K562 (cell line): Measurements from ENCODE around the gene ETS1. TPM values are rescaled to one million over a fixed set of nuclear protein-coding genes. Genes with fewer than 3 reads are reported as not detected.
A peak's percentile ranks its signal among the peaks of the same experiment; 100 is the strongest.

Experiments
- BRD4 ChIP-seq: fragments of 200-600 bp; sonication (generic); IDR thresholded peaks from 2 replicates; pipeline ENCODE4 v1.6.1; 2017; ENCODE audit warnings: inconsistent platforms
- HDAC2 ChIP-seq: fragments of 450-650 bp; IDR thresholded peaks from 2 replicates; pipeline ENCODE4 v1.6.1; 2016; ENCODE audit warnings: mild to moderate bottlenecking
- HINFP ChIP-seq: fragments of 450-650 bp; conservative IDR thresholded peaks from 2 replicates; pipeline ENCODE4 v1.6.1; 2016; ENCODE audit warnings: missing genetic modification characterization, low read depth, mild to moderate bottlenecking, control low read depth, missing compliant biosample characterization
- MED1 ChIP-seq: sonication (generic); formaldehyde crosslinking; IDR thresholded peaks from 2 replicates; pipeline ENCODE4 v1.8.1; 2023; ENCODE audit warnings: missing genetic modification reagents, borderline replicate concordance
- NFYB ChIP-seq: IDR thresholded peaks from 2 replicates; pipeline ENCODE4 v1.6.1; 2011; ENCODE audit warnings: mild to moderate bottlenecking, moderate library complexity; ENCODE audit not compliant: insufficient read length; ENCODE audit errors: extremely low read depth
- RBM14 ChIP-seq: fragments of 200-400 bp; formaldehyde crosslinking; IDR thresholded peaks from 2 replicates; pipeline ENCODE4 v1.6.1; 2018; ENCODE audit warnings: low read depth, mild to moderate bottlenecking, low read length, moderate library complexity, borderline replicate concordance; ENCODE audit not compliant: insufficient read depth
- RCOR1 ChIP-seq, 2 experiments: IDR thresholded peaks; 2 replicates each; pipeline ENCODE4 v1.6.1; 2012; ENCODE audit warnings: low read depth in 2 of 2, low read length in 2 of 2, borderline replicate concordance in 1 of 2, improper control_type of control experiment in 1 of 2
- RFX1 ChIP-seq: fragments of 450-650 bp; IDR thresholded peaks from 2 replicates; pipeline ENCODE4 v1.6.1; 2016; ENCODE audit warnings: mild to moderate bottlenecking, moderate library complexity
- SRSF9 ChIP-seq: fragments of 200-400 bp; formaldehyde crosslinking; IDR thresholded peaks from 2 replicates; pipeline ENCODE4 v1.6.1; 2017; ENCODE audit warnings: low read depth, low read length, borderline replicate concordance
- STAT5B ChIP-seq: fragments of 250-450 bp; sonication (Bioruptor Pico); IDR thresholded peaks from 2 replicates; pipeline ENCODE4 v1.8.0; 2021; ENCODE audit warnings: mild to moderate bottlenecking, inconsistent platforms
- ZNF311 ChIP-seq: fragments of 250-450 bp; sonication (Bioruptor Pico); IDR thresholded peaks from 2 replicates; pipeline ENCODE4 v1.4.0; 2020; ENCODE audit warnings: mild to moderate bottlenecking, moderate library complexity
- polyA plus RNA-seq, 8 experiments: library from polyadenylated mRNA; depleted of rRNA in 4 of 8; stranded (reverse) in 5 of 8; unstranded in 3 of 8; fragments of >200 nt; fragmentation: Nextera tagmentation in 2 of 8; fragmentation: Illumina TruSeq in 1 of 8; extraction: Ambion mirVana in 2 of 8; extraction: Trizol in 1 of 8; gene quantifications; 2 replicates each; pipeline versions ENCODE4 v1.2.1 to v1.2.3, GENCODE V29; 2011 to 2014; ENCODE audit warnings: inconsistent platforms in 1 of 8, missing spikeins in 1 of 8
- total RNA-seq, 7 experiments: library from RNA; depleted of rRNA in 6 of 7; stranded (reverse); fragments of >200 nt in 6 of 7; fragmentation: Illumina TruSeq in 2 of 7; extraction: Trizol in 2 of 7; gene quantifications; 2 replicates each; pipeline versions ENCODE4 v1.2.1 to v1.2.3, GENCODE V29; 2011 to 2021; ENCODE audit warnings: low replicate concordance in 1 of 7
- TF ChIP-seq, protein P1 (sequence below), 2 experiments: fragments of 450-650 bp; formaldehyde crosslinking in 1 of 2; IDR thresholded peaks; 2 replicates each; pipeline versions ENCODE4 v1.4.0 to v1.6.1; 2014 to 2020; ENCODE audit warnings: mild to moderate bottlenecking in 2 of 2, borderline replicate concordance in 1 of 2, low read depth in 1 of 2
- TF ChIP-seq, protein P2 (sequence below): fragments of 450-650 bp; conservative IDR thresholded peaks from 2 replicates; pipeline ENCODE4 v1.6.1; 2016; ENCODE audit warnings: missing genetic modification characterization, low read depth, mild to moderate bottlenecking, missing compliant biosample characterization, moderate library complexity

The ETS1 gene
- total and polyA plus RNA-seq, 9 of the 15 experiments (the other 6 are each of a cell fraction or from before 2014, with no cell fraction given): 0.04 to 1.4 (median 0.23) TPM

DNA sequence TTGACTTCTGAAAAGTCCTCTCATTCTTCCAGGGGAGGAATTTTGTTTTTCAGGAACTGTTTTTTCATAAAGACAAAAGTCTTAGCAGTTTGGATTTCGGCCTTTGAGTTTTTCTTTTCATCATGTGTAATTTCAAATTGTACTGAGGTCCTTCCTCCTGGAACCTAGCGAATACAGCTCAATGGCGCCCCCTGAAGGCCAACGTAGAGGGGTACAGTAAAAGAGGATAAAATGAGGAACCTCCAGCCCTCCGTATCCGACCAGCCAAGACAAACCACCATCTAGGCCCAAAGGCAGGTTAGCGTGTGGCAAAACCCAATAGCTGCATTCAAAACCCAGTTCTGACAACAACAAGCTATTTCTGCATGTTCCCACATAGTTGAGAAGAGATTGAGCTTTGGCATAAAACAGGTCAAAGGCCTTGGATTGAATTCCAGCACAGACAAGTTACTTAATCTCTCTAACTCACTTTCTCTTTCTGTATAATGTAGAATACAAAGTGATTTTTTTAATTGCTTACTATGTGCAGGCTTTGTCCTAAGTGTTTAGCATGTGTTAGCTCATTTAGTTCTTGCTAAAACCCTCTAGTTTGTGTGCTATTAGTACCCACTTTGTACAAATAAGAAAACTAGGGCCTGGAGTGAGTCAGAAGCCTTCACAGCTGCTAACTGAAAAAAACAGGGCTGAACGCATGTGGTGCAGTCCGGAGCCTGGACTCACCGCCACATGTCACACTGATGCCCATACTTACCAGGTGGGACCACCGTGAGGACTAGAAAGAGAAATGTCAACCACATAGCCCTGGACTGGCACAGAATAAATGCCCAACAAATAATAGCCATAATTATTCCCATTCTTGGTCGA is 43.2 kb upstream of the ETS1 start (continued):
- no peak for TF ChIP-seq MED1 (CRISPR knock-in tag)
- TF ChIP-seq, protein P1, sequence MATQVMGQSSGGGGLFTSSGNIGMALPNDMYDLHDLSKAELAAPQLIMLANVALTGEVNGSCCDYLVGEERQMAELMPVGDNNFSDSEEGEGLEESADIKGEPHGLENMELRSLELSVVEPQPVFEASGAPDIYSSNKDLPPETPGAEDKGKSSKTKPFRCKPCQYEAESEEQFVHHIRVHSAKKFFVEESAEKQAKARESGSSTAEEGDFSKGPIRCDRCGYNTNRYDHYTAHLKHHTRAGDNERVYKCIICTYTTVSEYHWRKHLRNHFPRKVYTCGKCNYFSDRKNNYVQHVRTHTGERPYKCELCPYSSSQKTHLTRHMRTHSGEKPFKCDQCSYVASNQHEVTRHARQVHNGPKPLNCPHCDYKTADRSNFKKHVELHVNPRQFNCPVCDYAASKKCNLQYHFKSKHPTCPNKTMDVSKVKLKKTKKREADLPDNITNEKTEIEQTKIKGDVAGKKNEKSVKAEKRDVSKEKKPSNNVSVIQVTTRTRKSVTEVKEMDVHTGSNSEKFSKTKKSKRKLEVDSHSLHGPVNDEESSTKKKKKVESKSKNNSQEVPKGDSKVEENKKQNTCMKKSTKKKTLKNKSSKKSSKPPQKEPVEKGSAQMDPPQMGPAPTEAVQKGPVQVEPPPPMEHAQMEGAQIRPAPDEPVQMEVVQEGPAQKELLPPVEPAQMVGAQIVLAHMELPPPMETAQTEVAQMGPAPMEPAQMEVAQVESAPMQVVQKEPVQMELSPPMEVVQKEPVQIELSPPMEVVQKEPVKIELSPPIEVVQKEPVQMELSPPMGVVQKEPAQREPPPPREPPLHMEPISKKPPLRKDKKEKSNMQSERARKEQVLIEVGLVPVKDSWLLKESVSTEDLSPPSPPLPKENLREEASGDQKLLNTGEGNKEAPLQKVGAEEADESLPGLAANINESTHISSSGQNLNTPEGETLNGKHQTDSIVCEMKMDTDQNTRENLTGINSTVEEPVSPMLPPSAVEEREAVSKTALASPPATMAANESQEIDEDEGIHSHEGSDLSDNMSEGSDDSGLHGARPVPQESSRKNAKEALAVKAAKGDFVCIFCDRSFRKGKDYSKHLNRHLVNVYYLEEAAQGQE (IDR thresholded peaks at IDR 0.05; ENCODE audit: borderline replicate concordance): peak; percentile 76; the same call in 1 of the 2 replicates
- TF ChIP-seq, protein P1 (CRISPR knock-in tag; IDR thresholded peaks at IDR 0.05; ENCODE audit: low read depth): no peak
- TF ChIP-seq, protein P2, sequence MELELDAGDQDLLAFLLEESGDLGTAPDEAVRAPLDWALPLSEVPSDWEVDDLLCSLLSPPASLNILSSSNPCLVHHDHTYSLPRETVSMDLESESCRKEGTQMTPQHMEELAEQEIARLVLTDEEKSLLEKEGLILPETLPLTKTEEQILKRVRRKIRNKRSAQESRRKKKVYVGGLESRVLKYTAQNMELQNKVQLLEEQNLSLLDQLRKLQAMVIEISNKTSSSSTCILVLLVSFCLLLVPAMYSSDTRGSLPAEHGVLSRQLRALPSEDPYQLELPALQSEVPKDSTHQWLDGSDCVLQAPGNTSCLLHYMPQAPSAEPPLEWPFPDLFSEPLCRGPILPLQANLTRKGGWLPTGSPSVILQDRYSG (tag): no peak
- TF ChIP-seq HDAC2: no peak
- TF ChIP-seq BRD4: no peak
- no peak for TF ChIP-seq RBM14
- TF ChIP-seq SRSF9: no peak
- no peak for TF ChIP-seq HINFP (tag)
- no peak for TF ChIP-seq RCOR1 (IDR thresholded peaks at IDR 0.05; ENCODE audit: borderline replicate concordance in 1 of 2, low read depth in 2 of 2, low read length in 2 of 2)
- TF ChIP-seq STAT5B (CRISPR knock-in tag): no peak
- TF ChIP-seq RFX1: no peak
- TF ChIP-seq ZNF311 (CRISPR knock-in tag): no peak
- no peak for TF ChIP-seq NFYB
